PFSK-1 (cell line): ENCODE results near the gene CHIC2.

Source experiments
- FOXP2 ChIP-seq: optimal IDR thresholded peaks from 2 replicates; pipeline ENCODE3; 2011; ENCODE audit warnings: borderline replicate concordance, control low read depth, inconsistent platforms; ENCODE audit not compliant: insufficient read depth; ENCODE audit errors: extremely low read length, extremely low read depth
- POLR2AphosphoS5 ChIP-seq: IDR thresholded peaks from 2 replicates; pipeline ENCODE4 v1.6.1; 2012; ENCODE audit warnings: low read depth, mild to moderate bottlenecking, control low read depth, low read length, moderate library complexity
- SIN3A ChIP-seq: IDR thresholded peaks from 2 replicates; pipeline ENCODE4 v1.6.1; 2012; ENCODE audit warnings: mild to moderate bottlenecking, low read length, moderate library complexity, borderline replicate concordance; ENCODE audit not compliant: insufficient read depth
- TAF1 ChIP-seq: IDR thresholded peaks from 2 replicates; pipeline ENCODE4 v1.6.1; 2012; ENCODE audit warnings: low read length, control low read depth, borderline replicate concordance; ENCODE audit not compliant: insufficient read depth

- TF ChIP-seq POLR2AphosphoS5 (no peak), FOXP2 (no peak), TAF1 (no peak), SIN3A (no peak)
Measured at GRCh38 chr4:54103190-54103574, 38.8 kb upstream of the CHIC2 start.
